Vagina (tissue), 2 donors: ENCODE results near the gene PTPRM. TPM values are rescaled to one million over a fixed set of nuclear protein-coding genes. Genes with fewer than 3 reads are reported as not detected.

Experiments used
- DNase-seq, 2 donors: peaks; one replicate each; pipeline ENCODE4 v3.0.0-alpha.2; 2017; ENCODE audit errors: extremely low spot score in 2 of 2
- H3K27ac ChIP-seq: fragments of 200-600 bp; sonication (generic); one replicate; pipeline ENCODE4 v1.5.1; 2019
- H3K27me3 ChIP-seq: fragments of 200-600 bp; sonication (generic); one replicate; pipeline ENCODE4 v1.5.1; 2019
- H3K36me3 ChIP-seq, 2 donors: fragments of 200-600 bp; sonication (generic); one replicate each; pipeline ENCODE4 v1.5.1; 2017 to 2019
- H3K4me1 ChIP-seq: fragments of 200-600 bp; sonication (generic); one replicate; pipeline ENCODE4 v1.5.1; 2019
- H3K4me3 ChIP-seq, 2 donors: fragments of 200-600 bp; sonication (generic); 1 replicate in 1 of 2; 2 replicates in 1 of 2; pipeline ENCODE4 v1.5.1; 2016 to 2019
- H3K9me3 ChIP-seq: fragments of 200-600 bp; sonication (generic); one replicate; pipeline ENCODE4 v1.5.1; 2019
- CTCF ChIP-seq, 3 experiments: fragments of 450-650 bp in 2 of 3; fragments of 200-600 bp in 1 of 3; sonication (generic) in 1 of 3; IDR thresholded peaks; one replicate each; pipeline ENCODE4 v1.5.1; 2017 to 2019; ENCODE audit warnings: antibody characterized with exemption in 3 of 3, mild to moderate bottlenecking in 2 of 3, moderate library complexity in 2 of 3
- POLR2A ChIP-seq, 2 donors: fragments of 450-650 bp; IDR thresholded peaks; one replicate each; pipeline ENCODE4 v1.6.1; 2017; ENCODE audit warnings: antibody characterized with exemption in 2 of 2, mild to moderate bottlenecking in 2 of 2, moderate library complexity in 2 of 2
- POLR2AphosphoS5 ChIP-seq, 2 donors: sonication (generic); formaldehyde crosslinking; IDR thresholded peaks; one replicate each; pipeline ENCODE4 v1.9.0; 2017; ENCODE audit warnings: antibody characterized with exemption in 2 of 2, mild to moderate bottlenecking in 2 of 2, low read depth in 1 of 2; ENCODE audit not compliant: insufficient read depth in 1 of 2
- intact Hi-C: fragments of 100-400 bp; cut with DNase I; formaldehyde crosslinking; loops from one replicate; pipeline ENCODE4 v1.15.1; 2023
- total RNA-seq: library from RNA; depleted of rRNA; stranded (reverse); fragments of >200 nt; gene quantifications from one replicate; pipeline ENCODE4 v1.2.3, GENCODE V29; 2016

PTPRM gene
- total RNA-seq, 1 donor from 2014 or later = 60.2 TPM

DNA sequence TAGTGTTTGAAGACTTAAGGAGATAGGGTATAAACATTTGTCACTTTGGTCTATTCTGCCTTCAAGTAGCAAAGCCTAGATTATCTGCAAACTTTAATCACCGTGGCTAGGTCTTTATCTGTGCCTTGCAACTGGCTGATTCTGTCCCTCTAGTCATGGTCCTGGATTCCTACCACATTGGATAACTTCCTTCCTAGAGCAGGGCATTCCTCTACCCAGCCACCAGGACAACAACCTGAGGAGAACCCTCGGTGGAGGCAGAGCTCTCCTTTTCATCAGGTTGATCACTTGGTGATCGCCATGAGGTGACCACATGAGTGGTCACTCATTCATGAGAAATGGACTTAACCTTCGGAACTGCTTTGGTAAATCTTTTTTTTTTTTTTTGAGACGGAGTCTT, 25.3 kb upstream of the PTPRM start:
- Histone ChIP-seq H3K36me3 (no peaks in the 10 kb centered on the region), H3K27ac (no peak overlapping the region), H3K4me3 (no peak overlapping the region), H3K27me3 (no peaks in the 10 kb centered on the region), H3K9me3 (no peaks in the 10 kb centered on the region), H3K4me1 (no peaks in the 10 kb centered on the region)
- intact Hi-C loops = no loop called here
- no peak for DNase-seq
- TF ChIP-seq CTCF (IDR thresholded peaks at IDR 0.05) = no peak
- no peak for TF ChIP-seq POLR2A (IDR thresholded peaks at IDR 0.05)

GRCh38 chr18:7544686-7545085, 22.4 kb upstream of the PTPRM start:
- H3K4me3 ChIP-seq = no peak overlapping the region
- DNase-seq = no peak
- H3K4me1 ChIP-seq = no peaks in the 10 kb centered on the region
- intact Hi-C loops = no loop called here
- TF ChIP-seq POLR2A (IDR thresholded peaks at IDR 0.05) (no peak), CTCF (IDR thresholded peaks at IDR 0.05) (no peak), POLR2AphosphoS5 (IDR thresholded peaks at IDR 0.05; ENCODE audit: insufficient read depth in 1 of 2, low read depth in 1 of 2) (no peak)
- H3K9me3 ChIP-seq = no peaks in the 10 kb centered on the region
- no peak overlapping the region for H3K27ac ChIP-seq
- H3K36me3 ChIP-seq = no peaks in the 10 kb centered on the region
- H3K27me3 ChIP-seq = no peaks in the 10 kb centered on the region

GRCh38 chr18:7545734-7546133, 21.4 kb upstream of the PTPRM start:
- DNase-seq = no peak
- Histone ChIP-seq H3K9me3 (no peaks in the 10 kb centered on the region), H3K36me3 (no peaks in the 10 kb centered on the region), H3K4me1 (no peaks in the 10 kb centered on the region), H3K27ac (no peak overlapping the region), H3K27me3 (no peaks in the 10 kb centered on the region), H3K4me3 (no peak overlapping the region)
- intact Hi-C loops = no loop called here
- TF ChIP-seq CTCF (IDR thresholded peaks at IDR 0.05) (no peak), POLR2A (IDR thresholded peaks at IDR 0.05) (no peak), POLR2AphosphoS5 (IDR thresholded peaks at IDR 0.05; ENCODE audit: insufficient read depth in 1 of 2, low read depth in 1 of 2) (no peak)

GRCh38 chr18:7548221-7548620, 18.9 kb upstream of the PTPRM start:
- Histone ChIP-seq H3K27me3 (no peaks in the 10 kb centered on the region), H3K4me1 (no peaks in the 10 kb centered on the region)
- no peak for TF ChIP-seq POLR2AphosphoS5 (IDR thresholded peaks at IDR 0.05; ENCODE audit: insufficient read depth in 1 of 2, low read depth in 1 of 2)
- no peak for TF ChIP-seq POLR2A (IDR thresholded peaks at IDR 0.05)
- no peak for TF ChIP-seq CTCF (IDR thresholded peaks at IDR 0.05)

DNA sequence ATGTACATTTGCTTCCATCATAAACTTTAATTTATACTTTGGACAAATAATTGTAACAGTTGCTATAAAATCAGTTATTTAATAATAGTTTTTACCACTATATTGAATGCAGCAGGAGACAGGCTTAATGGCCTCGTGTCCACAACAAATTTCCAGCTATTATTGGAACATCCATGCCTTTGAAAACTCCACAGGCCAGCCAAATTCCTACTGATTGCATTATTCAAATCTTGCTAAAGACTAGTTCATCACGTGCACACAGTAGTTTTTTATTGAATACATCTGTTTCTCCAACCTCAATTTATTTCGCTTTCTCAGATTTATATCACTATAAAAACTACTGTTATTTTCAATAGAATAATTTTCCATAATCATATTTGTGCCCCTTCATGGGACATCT, 18.4 kb upstream of the PTPRM start:
- no peaks in the 10 kb centered on the region for H3K36me3 ChIP-seq
- TF ChIP-seq POLR2AphosphoS5 (IDR thresholded peaks at IDR 0.05; ENCODE audit: insufficient read depth in 1 of 2, low read depth in 1 of 2) (no peak), CTCF (IDR thresholded peaks at IDR 0.05) (no peak)
- H3K4me1 ChIP-seq = no peaks in the 10 kb centered on the region
- no peak overlapping the region for H3K4me3 ChIP-seq
- no peaks in the 10 kb centered on the region for H3K27me3 ChIP-seq
- no peaks in the 10 kb centered on the region for H3K9me3 ChIP-seq
- DNase-seq = no peak
- H3K27ac ChIP-seq = no peak overlapping the region
- intact Hi-C loops = no loop called here

More at GRCh38 chr18:7548221-7548620, 18.9 kb upstream of the PTPRM start:
- Histone ChIP-seq H3K36me3 (no peaks in the 10 kb centered on the region), H3K4me3 (no peak overlapping the region), H3K9me3 (no peaks in the 10 kb centered on the region), H3K27ac (no peak overlapping the region)
- DNase-seq = no peak
- intact Hi-C loops = no loop called here
